Measurements from ENCODE around the gene PBRM1. TPM values are rescaled to one million over a fixed set of nuclear protein-coding genes. Genes with fewer than 3 reads are reported as not detected.

The PBRM1 gene
- total and polyA plus RNA-seq, 2 of the 13 experiments (the other 11 are each of a cell fraction or from before 2014, with no cell fraction given): 10.9 to 33.2 TPM

- TF ChIP-seq HNF1A (IDR thresholded peaks at IDR 0.05; ENCODE audit: low read depth): no peak
- no peak for TF ChIP-seq HNF1A (CRISPR knock-in tag; IDR thresholded peaks at IDR 0.05; ENCODE audit: borderline replicate concordance)
- TF ChIP-seq, protein P1, sequence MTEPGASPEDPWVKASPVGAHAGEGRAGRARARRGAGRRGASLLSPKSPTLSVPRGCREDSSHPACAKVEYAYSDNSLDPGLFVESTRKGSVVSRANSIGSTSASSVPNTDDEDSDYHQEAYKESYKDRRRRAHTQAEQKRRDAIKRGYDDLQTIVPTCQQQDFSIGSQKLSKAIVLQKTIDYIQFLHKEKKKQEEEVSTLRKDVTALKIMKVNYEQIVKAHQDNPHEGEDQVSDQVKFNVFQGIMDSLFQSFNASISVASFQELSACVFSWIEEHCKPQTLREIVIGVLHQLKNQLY (CRISPR knock-in tag; IDR thresholded peaks at IDR 0.05): no peak
- TF ChIP-seq ZBTB43 (CRISPR knock-in tag; conservative IDR thresholded peaks at IDR 0.05): no peak
- TF ChIP-seq NFYC (CRISPR knock-in tag; IDR thresholded peaks at IDR 0.05): no peak
- no peak for TF ChIP-seq NR2F6 (IDR thresholded peaks at IDR 0.05)
- TF ChIP-seq NR2F6 (CRISPR knock-in tag; IDR thresholded peaks at IDR 0.05): no peak
- no peak for TF ChIP-seq ATM (IDR thresholded peaks at IDR 0.05; ENCODE audit: borderline replicate concordance)
- no peak; the same call in 1 of the 2 replicates for TF ChIP-seq HES4 (CRISPR knock-in tag; IDR thresholded peaks at IDR 0.05; ENCODE audit: borderline replicate concordance)
- TF ChIP-seq ARHGAP35 (CRISPR knock-in tag; IDR thresholded peaks at IDR 0.05; ENCODE audit: borderline replicate concordance): no peak
- TF ChIP-seq ZNF570 (CRISPR knock-in tag; IDR thresholded peaks at IDR 0.05; ENCODE audit: borderline replicate concordance): no peak
- no peak for TF ChIP-seq U2AF1 (optimal IDR thresholded peaks at IDR 0.05; ENCODE audit: low read depth, low read length)
- TF ChIP-seq KLF12 (CRISPR knock-in tag; IDR thresholded peaks at IDR 0.05; ENCODE audit: borderline replicate concordance): 0 out of 2 replicates have a peak, but pooled peaks have one; percentile 9
- TF ChIP-seq MAFK (conservative IDR thresholded peaks at IDR 0.05 in 1 of 2, IDR thresholded peaks at IDR 0.05 in 1 of 2; ENCODE audit: low read length in 2 of 2): no peak
- TF ChIP-seq ZNF260 (CRISPR knock-in tag; IDR thresholded peaks at IDR 0.05; ENCODE audit: borderline replicate concordance, low read depth): no peak
- TF ChIP-seq CENPX (CRISPR knock-in tag; IDR thresholded peaks at IDR 0.05): no peak
- no peak for TF ChIP-seq NKX3-1 (CRISPR knock-in tag; IDR thresholded peaks at IDR 0.05)
- TF ChIP-seq TBX2 (CRISPR knock-in tag; IDR thresholded peaks at IDR 0.05; ENCODE audit: borderline replicate concordance): peak; percentile 65; the same call in 1 of the 2 replicates
- no peak for TF ChIP-seq BCL6 (CRISPR knock-in tag; IDR thresholded peaks at IDR 0.05)
- no peak for TF ChIP-seq MTF2 (CRISPR knock-in tag; IDR thresholded peaks at IDR 0.05; ENCODE audit: borderline replicate concordance)
- TF ChIP-seq NCOA1 (CRISPR knock-in tag; IDR thresholded peaks at IDR 0.05): no peak
- TF ChIP-seq TEAD3 (CRISPR knock-in tag; optimal IDR thresholded peaks at IDR 0.05; ENCODE audit: borderline replicate concordance): no peak
- no peak for TF ChIP-seq ZNF326 (CRISPR knock-in tag; IDR thresholded peaks at IDR 0.05; ENCODE audit: borderline replicate concordance)
- TF ChIP-seq, protein P2, sequence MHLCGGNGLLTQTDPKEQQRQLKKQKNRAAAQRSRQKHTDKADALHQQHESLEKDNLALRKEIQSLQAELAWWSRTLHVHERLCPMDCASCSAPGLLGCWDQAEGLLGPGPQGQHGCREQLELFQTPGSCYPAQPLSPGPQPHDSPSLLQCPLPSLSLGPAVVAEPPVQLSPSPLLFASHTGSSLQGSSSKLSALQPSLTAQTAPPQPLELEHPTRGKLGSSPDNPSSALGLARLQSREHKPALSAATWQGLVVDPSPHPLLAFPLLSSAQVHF (CRISPR knock-in tag; IDR thresholded peaks at IDR 0.05): no peak
These were observed 152.7 kb downstream of the PBRM1 start (continued) for GRCh38 chr3:52532838-52533622.
